Measurements from ENCODE around the gene NF1.

The NF1 gene

GRCh38 chr17:31349454-31349853 lies 254.7 kb downstream of the NF1 start:
- TF ChIP-seq, protein P1, sequence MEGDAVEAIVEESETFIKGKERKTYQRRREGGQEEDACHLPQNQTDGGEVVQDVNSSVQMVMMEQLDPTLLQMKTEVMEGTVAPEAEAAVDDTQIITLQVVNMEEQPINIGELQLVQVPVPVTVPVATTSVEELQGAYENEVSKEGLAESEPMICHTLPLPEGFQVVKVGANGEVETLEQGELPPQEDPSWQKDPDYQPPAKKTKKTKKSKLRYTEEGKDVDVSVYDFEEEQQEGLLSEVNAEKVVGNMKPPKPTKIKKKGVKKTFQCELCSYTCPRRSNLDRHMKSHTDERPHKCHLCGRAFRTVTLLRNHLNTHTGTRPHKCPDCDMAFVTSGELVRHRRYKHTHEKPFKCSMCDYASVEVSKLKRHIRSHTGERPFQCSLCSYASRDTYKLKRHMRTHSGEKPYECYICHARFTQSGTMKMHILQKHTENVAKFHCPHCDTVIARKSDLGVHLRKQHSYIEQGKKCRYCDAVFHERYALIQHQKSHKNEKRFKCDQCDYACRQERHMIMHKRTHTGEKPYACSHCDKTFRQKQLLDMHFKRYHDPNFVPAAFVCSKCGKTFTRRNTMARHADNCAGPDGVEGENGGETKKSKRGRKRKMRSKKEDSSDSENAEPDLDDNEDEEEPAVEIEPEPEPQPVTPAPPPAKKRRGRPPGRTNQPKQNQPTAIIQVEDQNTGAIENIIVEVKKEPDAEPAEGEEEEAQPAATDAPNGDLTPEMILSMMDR (IDR thresholded peaks at IDR 0.05; ENCODE audit: low read depth, low read length): no peak
- DNase-seq (ENCODE audit: low read depth in 2 of 2): no peak
- H3K4me3 ChIP-seq (replicated peaks in 1 of 2; ENCODE audit: low read depth in 2 of 2, low read length in 2 of 2): no peak overlapping the region

- TF ChIP-seq, protein P1 (IDR thresholded peaks at IDR 0.05; ENCODE audit: low read depth, low read length): no peak
These were observed 261.2 kb downstream of the NF1 start for GRCh38 chr17:31355935-31356334.

GRCh38 chr17:31357091-31357490 lies 262.3 kb downstream of the NF1 start:
- TF ChIP-seq, protein P1 (IDR thresholded peaks at IDR 0.05; ENCODE audit: low read depth, low read length): no peak
- no peak overlapping the region for H3K4me3 ChIP-seq (replicated peaks in 1 of 2; ENCODE audit: low read depth in 2 of 2, low read length in 2 of 2)
- DNase-seq (ENCODE audit: low read depth in 2 of 2): no peak

More at GRCh38 chr17:31355935-31356334, 261.2 kb downstream of the NF1 start:
- DNase-seq (ENCODE audit: low read depth in 2 of 2): no peak
- H3K4me3 ChIP-seq (replicated peaks in 1 of 2; ENCODE audit: low read depth in 2 of 2, low read length in 2 of 2): no peak overlapping the region

- TF ChIP-seq, protein P1 (IDR thresholded peaks at IDR 0.05; ENCODE audit: low read depth, low read length): no peak
- DNase-seq (ENCODE audit: low read depth in 2 of 2): peak in 1 of 2 donors; percentile 11
- H3K4me3 ChIP-seq (replicated peaks in 1 of 2; ENCODE audit: low read depth in 2 of 2, low read length in 2 of 2): no peak overlapping the region
These were observed 263.1 kb downstream of the NF1 start for GRCh38 chr17:31357839-31358394.

GRCh38 chr17:31364012-31364411 lies 269.2 kb downstream of the NF1 start:
- H3K4me3 ChIP-seq (replicated peaks in 1 of 2; ENCODE audit: low read depth in 2 of 2, low read length in 2 of 2): no peak overlapping the region
- DNase-seq (ENCODE audit: low read depth in 2 of 2): no peak
- TF ChIP-seq, protein P1 (IDR thresholded peaks at IDR 0.05; ENCODE audit: low read depth, low read length): no peak

- DNase-seq (ENCODE audit: low read depth in 2 of 2): no peak
- TF ChIP-seq, protein P1 (IDR thresholded peaks at IDR 0.05; ENCODE audit: low read depth, low read length): no peak
- no peak overlapping the region for H3K4me3 ChIP-seq (replicated peaks in 1 of 2; ENCODE audit: low read depth in 2 of 2, low read length in 2 of 2)
These were observed 271.3 kb downstream of the NF1 start for GRCh38 chr17:31366088-31366487.

GRCh38 chr17:31369266-31369665 lies 274.5 kb downstream of the NF1 start:
- TF ChIP-seq, protein P1 (IDR thresholded peaks at IDR 0.05; ENCODE audit: low read depth, low read length): no peak
- peak in 1 of 2 donors; percentile 52 for DNase-seq (ENCODE audit: low read depth in 2 of 2)

More at GRCh38 chr17:31369266-31369665, 274.5 kb downstream of the NF1 start:
- H3K4me3 ChIP-seq (replicated peaks in 1 of 2; ENCODE audit: low read depth in 2 of 2, low read length in 2 of 2): no peak overlapping the region

Measured in cardiac fibroblast (primary cell).